CD4-positive, alpha-beta T cell treated with Interleukin-6 for 4 hours (primary cell): ENCODE results near the gene DENND4A.

Experiments used
- DNase-seq: peaks from one replicate; pipeline ENCODE4 v3.0.0-alpha.2; 2020; ENCODE audit warnings: mixed read lengths

DENND4A gene

DNA sequence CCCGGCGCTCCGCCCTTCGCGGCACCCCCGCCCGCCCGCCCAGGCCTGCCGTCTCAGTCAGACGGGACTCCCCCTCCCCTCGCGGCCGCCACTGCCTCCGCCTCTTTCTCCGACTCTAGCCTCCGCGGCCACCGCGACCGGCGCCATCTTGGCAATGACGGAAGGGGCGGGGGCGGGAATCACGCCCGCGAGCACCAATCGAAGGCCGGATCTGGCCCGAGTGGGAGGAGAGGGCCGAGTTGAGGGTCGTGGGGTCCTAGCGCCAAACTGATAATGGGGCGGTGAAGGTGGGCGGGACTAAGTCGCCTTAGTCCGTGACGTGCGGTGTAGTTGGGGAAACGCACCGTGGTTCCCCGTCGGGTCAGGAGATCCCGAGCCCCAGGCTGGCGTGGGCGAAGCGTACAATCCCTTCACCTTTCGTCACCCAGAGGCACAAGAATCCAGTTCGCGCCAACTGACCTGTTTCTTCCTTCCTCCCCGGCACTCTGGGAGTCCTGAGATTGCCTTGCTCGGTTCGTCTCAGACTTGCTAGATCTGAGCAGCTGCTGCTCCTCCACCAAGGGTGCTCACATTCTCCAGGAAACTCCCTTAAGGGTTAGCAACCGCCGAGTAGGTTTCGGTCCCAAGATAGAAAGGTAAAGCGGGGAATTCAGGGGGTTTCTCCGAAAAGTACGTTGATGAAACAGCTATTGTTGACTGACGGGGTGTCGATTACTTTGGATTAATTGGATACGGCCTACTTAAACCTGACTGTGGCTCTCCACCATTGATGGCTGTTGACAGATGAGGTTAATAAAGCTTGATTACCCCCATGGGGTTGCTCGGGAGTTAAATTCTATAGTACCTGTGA is at the start of gene DENND4A:
TSS of gene DENND4A (minus strand) at position 156 of the 850 bp plus-strand sequence. CDS start 35,843 bp downstream, outside the sequence.
- DNase-seq, result peak; percentile 99

DNA sequence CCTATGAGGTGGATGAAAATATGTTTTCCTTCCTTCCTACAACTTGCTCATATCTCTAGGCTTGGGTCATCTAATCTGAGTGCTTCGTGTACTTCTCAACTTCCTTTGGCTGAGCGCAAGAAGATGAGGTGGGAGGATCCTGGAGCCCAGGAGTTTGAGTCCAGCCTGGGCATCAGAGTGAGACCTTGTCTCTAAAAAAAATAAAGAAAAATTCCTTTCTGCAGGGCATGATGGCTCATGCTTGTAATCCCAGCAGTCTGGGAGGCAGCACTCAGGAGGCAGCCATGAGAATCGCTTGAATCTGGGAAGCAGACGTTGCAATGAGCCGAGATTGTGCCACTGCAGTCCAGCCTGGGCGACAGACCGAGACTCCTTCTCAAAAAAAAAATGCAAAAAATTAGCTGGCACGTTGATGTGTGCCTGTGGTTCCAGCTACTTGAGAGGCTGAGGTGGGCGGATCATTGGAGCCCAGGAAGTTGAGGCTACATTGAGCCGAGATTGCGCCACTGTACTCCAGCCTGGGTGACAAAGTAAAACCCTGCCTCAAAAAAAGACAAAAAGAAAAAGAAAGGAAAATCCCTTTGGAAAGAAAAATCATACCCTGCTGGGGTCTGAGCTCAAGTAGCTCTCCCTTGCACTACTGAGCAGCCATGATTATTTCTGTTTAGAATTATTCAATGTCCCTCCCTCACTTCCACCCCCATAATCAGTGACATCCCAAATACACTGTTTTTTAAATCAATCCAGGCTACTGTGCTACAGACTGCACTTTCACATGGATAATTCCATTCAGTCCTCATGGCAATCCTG is 49.2 kb upstream of the DENND4A start:
- DNase-seq, result no peak

GRCh38 chr15:65839985-65840384 is 47.9 kb upstream of the DENND4A start:
- no peak for DNase-seq

DNA sequence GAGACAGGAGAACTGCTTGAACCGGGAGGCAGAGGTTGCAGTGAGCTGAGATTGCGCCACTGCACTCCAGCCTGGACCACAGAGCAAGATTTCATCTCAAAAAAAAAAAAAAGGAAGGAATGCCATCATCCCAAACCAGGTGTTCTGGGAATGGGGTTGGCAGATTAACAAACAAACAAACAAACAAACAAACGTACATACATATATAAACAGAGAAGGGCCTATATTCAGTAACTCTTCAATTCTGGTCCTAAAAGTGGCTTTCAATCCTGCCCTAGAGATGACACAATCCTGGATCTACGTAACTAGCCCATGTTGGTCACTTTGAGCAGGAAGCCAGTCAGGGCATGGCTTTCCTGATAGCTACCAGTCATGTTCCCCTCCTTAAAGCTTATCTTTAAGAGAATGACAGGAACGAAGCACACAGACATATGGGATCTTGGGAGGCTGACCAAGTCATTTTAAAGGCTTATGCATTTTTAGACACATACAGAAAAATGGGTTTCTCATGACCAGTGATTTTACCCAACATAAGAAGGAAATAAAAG is 47.3 kb upstream of the DENND4A start:
- DNase-seq, result no peak

GRCh38 chr15:65837301-65838294 is 45.5 kb upstream of the DENND4A start:
- DNase-seq, result no peak

DNA sequence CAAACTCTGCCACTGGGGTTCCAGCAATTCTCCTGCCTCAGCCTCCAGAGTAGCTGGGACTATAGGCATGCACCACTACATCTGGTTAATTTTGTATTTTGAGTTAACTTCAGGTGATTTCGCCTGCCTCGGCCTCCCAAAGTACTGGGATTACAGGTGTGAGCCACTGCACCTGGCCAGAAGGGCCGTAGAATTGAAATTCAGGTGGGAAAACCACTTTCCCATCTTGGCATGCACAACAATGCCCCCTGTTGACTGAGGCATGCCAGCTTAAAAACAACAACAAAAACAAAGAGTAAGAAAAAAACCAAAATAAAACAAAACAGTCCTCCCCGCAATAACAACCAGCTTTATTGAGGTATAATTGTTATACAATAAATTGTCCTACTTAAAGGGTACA is 44.6 kb upstream of the DENND4A start:
- DNase-seq, result peak; percentile 26

GRCh38 chr15:65835447-65835846 is 43.4 kb upstream of the DENND4A start:
- DNase-seq, result no peak

DNA sequence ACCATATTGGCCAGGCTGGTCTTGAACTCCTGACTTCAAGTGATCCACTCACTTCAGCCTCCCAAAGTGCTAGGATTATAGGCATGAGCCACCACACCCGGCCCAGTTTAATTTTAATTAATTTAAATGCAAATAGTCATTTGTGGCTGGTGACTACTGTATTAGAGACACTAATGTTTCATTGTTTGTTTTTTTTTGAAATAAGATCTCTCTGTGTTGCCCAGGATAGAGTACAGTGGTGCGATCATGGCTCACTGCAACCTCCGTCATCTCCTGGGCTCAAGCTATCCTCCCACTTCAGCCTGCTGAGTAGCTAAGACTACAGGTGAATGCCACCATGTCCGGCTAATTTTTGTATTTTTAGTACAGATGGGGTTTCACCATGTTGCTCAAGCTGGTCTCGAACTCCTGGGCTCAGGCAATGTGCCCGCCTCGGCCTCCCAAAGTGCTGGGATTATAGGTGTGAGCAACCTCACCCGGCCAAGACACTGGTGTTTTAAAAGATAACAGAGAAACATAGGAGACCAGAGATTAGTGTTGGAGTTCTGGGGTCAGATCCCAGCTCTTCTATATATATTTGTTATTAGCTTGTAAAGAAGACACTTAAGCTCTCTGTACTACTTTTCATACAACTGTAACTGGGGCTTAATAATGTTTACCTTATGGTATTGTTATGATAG is 42.6 kb upstream of the DENND4A start:
- DNase-seq, result no peak

DNA sequence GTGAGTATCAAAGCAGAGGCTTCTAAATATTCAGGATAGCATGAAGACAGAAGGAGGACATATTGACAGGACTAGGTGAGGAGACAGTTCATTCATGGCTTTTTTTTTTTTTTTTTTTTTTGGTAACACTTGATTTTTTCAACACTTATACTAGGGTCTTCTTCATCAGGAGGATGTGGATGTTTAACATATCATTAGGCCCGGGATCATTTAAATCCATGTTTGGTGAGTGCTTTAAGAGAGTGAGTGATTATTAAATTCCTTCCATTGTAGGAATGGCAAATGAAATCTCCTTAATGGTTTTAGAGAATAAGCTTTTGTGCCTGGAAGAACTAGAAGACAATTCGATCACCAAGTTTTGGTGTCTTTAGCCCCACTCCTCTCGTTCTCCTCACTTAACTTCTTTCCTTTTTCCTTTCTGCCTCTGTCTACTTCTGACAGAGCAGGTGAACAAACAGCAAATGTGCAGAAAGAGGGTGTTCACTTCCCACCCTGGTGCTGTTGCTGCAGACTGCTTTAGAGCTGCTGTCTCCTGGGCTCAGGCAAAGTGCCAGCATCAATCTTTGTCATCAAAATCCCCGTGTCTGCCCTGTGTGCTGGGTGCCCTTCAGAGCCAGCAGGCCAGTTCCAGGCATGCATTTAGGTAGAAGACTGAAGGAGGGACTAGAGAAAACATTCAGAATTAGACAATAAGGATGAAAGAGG is 41.6 kb upstream of the DENND4A start:
- DNase-seq, result peak; percentile 64

- DNase-seq, result peak; percentile 55
Measured at GRCh38 chr15:65832549-65833364, 40.7 kb upstream of the DENND4A start.

- peak; percentile 38 for DNase-seq
Measured at GRCh38 chr15:65829130-65829764, 37.2 kb upstream of the DENND4A start.

DNA sequence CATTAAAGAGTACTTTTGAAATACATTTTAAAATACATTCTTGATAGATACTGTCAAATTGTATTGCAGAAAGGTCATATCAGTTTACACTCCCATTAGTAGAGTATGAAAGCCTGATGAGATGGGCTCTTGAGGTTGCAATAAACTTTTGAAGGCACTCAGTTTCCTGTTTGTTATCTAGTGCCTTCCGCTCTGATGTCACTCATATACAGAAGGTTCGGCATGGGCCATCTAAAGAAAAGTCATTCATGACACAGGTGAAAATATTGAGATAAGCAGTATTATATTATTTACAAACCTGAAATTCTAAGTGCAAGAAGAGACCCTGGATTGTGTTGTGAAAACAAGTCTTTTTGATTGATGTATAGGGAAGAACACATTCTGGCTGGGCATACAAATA is 36.5 kb upstream of the DENND4A start:
- peak; percentile 49 for DNase-seq

DNA sequence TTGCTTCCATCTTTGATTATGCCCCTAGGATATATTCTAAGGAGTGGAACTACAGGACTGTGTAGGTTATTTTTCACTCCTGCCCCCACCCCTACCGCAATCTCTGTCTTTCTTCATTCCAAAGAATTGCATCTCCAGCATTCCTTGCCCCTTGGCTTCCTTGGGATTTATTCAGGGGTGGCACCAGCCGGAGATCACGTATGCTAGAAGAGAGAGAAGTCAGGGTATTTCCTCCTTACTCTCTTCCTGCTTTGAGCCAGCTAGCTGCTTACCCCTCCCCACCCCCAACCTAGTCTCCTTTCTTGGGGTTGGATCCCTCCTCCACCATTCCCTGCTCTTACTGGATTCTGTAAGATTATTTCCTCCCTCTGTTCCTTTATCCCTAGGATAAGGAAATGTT is 35.0 kb upstream of the DENND4A start:
- peak; percentile 33 for DNase-seq

DNA sequence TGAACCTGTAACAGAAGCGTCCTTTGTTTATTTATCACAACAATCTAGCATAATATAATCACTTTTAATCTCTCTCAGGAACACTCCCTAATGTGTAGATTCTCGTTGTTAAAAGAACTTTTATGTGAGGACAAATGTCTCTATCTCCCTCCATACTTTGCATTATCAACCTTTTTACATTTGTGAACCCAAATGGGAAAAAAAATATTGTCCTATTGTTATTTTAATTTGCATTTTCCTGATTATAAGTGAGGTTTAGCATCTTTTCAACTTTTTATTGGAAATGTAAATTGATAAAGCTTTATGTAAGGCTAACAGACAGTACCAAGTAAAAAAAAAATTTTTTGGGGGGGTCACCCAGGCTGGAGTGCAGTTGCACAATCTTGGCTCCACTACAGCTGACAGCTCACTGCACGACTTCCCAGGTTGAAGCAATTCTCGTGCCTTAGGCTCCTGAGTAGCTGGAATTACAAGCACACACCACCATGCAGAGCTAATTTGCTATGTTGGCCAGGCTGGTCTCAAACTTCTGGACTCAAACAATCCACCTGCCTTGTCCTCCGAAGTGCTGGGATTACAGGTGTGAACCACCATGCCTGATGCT is 33.0 kb upstream of the DENND4A start:
- DNase-seq, result no peak

- peak; percentile 31 for DNase-seq
Measured at GRCh38 chr15:65824031-65824743, 32.1 kb upstream of the DENND4A start.

- DNase-seq, result no peak
Measured at GRCh38 chr15:65822316-65822715, 30.2 kb upstream of the DENND4A start.

DNA sequence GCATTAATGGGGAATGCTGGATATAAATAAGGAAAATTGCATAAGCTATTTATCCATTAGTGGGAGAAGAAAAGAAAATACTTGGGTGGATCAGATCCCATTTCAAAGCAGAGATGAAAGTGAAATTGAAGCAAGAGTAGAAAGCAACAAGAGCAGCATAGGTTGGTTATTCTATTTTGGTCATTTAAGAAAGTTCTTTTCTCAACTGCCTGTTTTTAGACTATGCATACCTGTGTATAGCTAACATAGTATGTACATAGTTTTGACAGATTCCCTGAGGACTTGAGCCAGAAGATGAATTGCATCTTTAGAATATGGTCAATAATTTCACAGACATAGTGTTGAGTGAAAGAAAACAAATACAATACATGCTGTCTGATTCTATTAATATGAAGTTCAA is 29.0 kb upstream of the DENND4A start:
- DNase-seq, result no peak

DNA sequence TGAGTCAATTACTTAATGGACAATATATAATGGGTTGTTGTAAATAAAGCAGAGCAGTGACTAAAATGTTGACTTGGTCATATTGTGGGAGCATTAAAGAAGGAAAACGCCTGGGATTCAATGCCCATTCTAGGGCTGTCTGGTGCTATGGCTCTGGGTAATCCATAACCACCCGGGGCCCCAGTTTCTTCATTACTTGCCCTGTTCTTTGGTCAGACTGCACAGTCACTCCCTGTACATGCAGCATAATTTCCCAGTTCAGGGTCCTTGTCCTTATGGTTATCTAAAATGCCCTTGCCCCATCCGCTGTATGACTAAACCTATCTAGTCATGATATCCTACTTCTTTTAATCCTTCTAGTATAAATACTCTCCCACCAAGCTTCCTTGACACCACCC is 27.5 kb upstream of the DENND4A start:
- DNase-seq, result no peak
